Liver (tissue), 9 donors: ENCODE data around the gene SALL3. TPM values are rescaled to one million over a fixed set of nuclear protein-coding genes. Genes with fewer than 3 reads are reported as not detected.

Experiments used
- DNase-seq: peaks from one replicate; pipeline ENCODE4 v3.0.0-alpha.2; 2017; ENCODE audit warnings: low spot score
- H3K27ac ChIP-seq, 2 donors: one replicate each; pipeline ENCODE4 v1.7.0; 2013; ENCODE audit warnings: inconsistent platforms in 2 of 2, low read length in 2 of 2, control low read depth in 1 of 2, low read depth in 1 of 2, mild to moderate bottlenecking in 1 of 2
- H3K27me3 ChIP-seq, 4 donors: one replicate each; pipeline versions ENCODE4 v1.6.1 to v1.7.0; 2013; ENCODE audit warnings: low read length in 3 of 4, inconsistent platforms in 1 of 4, mild to moderate bottlenecking in 1 of 4, moderate library complexity in 1 of 4; ENCODE audit not compliant: control insufficient read depth in 4 of 4, insufficient read depth in 4 of 4
- H3K36me3 ChIP-seq, 4 donors: one replicate each; pipeline versions ENCODE4 v1.6.1 to v1.7.0; 2013; ENCODE audit warnings: low read length in 3 of 4, mild to moderate bottlenecking in 3 of 4, low read depth in 1 of 4, moderate library complexity in 1 of 4; ENCODE audit not compliant: control insufficient read depth in 4 of 4, insufficient read depth in 3 of 4
- H3K4me1 ChIP-seq, 4 donors: one replicate each; pipeline versions ENCODE4 v1.6.1 to v1.7.0; 2013; ENCODE audit warnings: low read length in 3 of 4, mild to moderate bottlenecking in 3 of 4, moderate library complexity in 1 of 4; ENCODE audit not compliant: control insufficient read depth in 4 of 4, insufficient read depth in 4 of 4
- H3K4me3 ChIP-seq, 3 donors: one replicate each; pipeline versions ENCODE4 v1.6.1 to v1.7.0; 2013; ENCODE audit warnings: low read length in 3 of 3, control low read depth in 1 of 3, low read depth in 1 of 3, mild to moderate bottlenecking in 1 of 3
- H3K9ac ChIP-seq, 2 donors: one replicate each; pipeline ENCODE4 v1.7.0; 2013; ENCODE audit warnings: low read length in 2 of 2, mild to moderate bottlenecking in 2 of 2, moderate library complexity in 2 of 2, control low read depth in 1 of 2, low read depth in 1 of 2
- H3K9me3 ChIP-seq, 4 donors: one replicate each; pipeline versions ENCODE4 v1.6.1 to v1.7.0; 2013; ENCODE audit warnings: low read length in 3 of 4; ENCODE audit not compliant: control insufficient read depth in 4 of 4
- EGR1 ChIP-seq, 2 donors: IDR thresholded peaks; 2 replicates each; pipeline ENCODE4 v1.6.1; 2016 to 2018; ENCODE audit warnings: antibody characterized with exemption in 2 of 2, low read depth in 2 of 2
- GABPA ChIP-seq, 2 donors: IDR thresholded peaks in 1 of 2; conservative IDR thresholded peaks in 1 of 2; 2 replicates each; pipeline ENCODE4 v1.6.1; 2016; ENCODE audit warnings: antibody characterized with exemption in 2 of 2, mild to moderate bottlenecking in 1 of 2, moderate library complexity in 1 of 2
- HNF4A ChIP-seq, 2 donors: conservative IDR thresholded peaks; 2 replicates each; pipeline ENCODE4 v1.6.1; 2016; ENCODE audit warnings: antibody characterized with exemption in 2 of 2, mild to moderate bottlenecking in 2 of 2
- HNF4G ChIP-seq: IDR thresholded peaks from 2 replicates; pipeline ENCODE4 v1.6.1; 2016; ENCODE audit warnings: antibody characterized with exemption
- JUND ChIP-seq, 2 donors: IDR thresholded peaks; 2 replicates each; pipeline ENCODE4 v1.6.1; 2016; ENCODE audit warnings: antibody characterized with exemption in 2 of 2
- NR2F2 ChIP-seq: IDR thresholded peaks from 2 replicates; pipeline ENCODE4 v1.6.1; 2016; ENCODE audit warnings: antibody characterized with exemption
- RAD21 ChIP-seq, 2 donors: IDR thresholded peaks; 2 replicates each; pipeline ENCODE4 v1.6.1; 2016; ENCODE audit warnings: antibody characterized with exemption in 2 of 2, mild to moderate bottlenecking in 2 of 2
- REST ChIP-seq: IDR thresholded peaks from 2 replicates; pipeline ENCODE4 v1.6.1; 2016; ENCODE audit warnings: antibody characterized with exemption, mild to moderate bottlenecking
- SP1 ChIP-seq: IDR thresholded peaks from 2 replicates; pipeline ENCODE4 v1.6.1; 2018; ENCODE audit warnings: antibody characterized with exemption, mild to moderate bottlenecking
- YY1 ChIP-seq: IDR thresholded peaks from 2 replicates; pipeline ENCODE4 v1.6.1; 2016; ENCODE audit warnings: antibody characterized with exemption, mild to moderate bottlenecking
- ZBTB33 ChIP-seq: IDR thresholded peaks from 2 replicates; pipeline ENCODE4 v1.6.1; 2016; ENCODE audit warnings: antibody characterized with exemption
- WGBS: extraction: QIAGEN DNeasy Blood & Tissue Kit; methylation state at CpG from one replicate; pipeline ENCODE4 v1.1.7; 2013; 5-methylcytosine and 5-hydroxymethylcytosine counted together
- polyA plus RNA-seq, 2 donors: library from polyadenylated mRNA; stranded (reverse) in 1 of 2; unstranded in 1 of 2; fragments of 200-250 nt in 1 of 2; fragments of >200 nt in 1 of 2; fragmentation: Nextera tagmentation in 1 of 2; extraction: Ambion mirVana in 1 of 2; gene quantifications; one replicate each; pipeline versions ENCODE4 v1.2.1 to v1.2.3, GENCODE V29; 2013 to 2015
- total RNA-seq, 2 donors: library from RNA; depleted of rRNA; stranded (reverse); fragments of >200 nt; gene quantifications; one replicate each; pipeline ENCODE4 v1.2.3, GENCODE V29; 2014
- TF ChIP-seq, protein P1 (sequence below): IDR thresholded peaks from 2 replicates; pipeline ENCODE4 v1.6.1; 2016; ENCODE audit warnings: antibody characterized with exemption
- TF ChIP-seq, protein P2 (sequence below): IDR thresholded peaks from 2 replicates; pipeline ENCODE4 v1.6.1; 2016; ENCODE audit warnings: antibody characterized with exemption
- donor health status: healthy.
- donor health status: healthy.
- donor health status: healthy.
- donor health status: healthy.
- donor health status: healthy.

Gene SALL3
- total and polyA plus RNA-seq, 4 donors: not detected

DNA sequence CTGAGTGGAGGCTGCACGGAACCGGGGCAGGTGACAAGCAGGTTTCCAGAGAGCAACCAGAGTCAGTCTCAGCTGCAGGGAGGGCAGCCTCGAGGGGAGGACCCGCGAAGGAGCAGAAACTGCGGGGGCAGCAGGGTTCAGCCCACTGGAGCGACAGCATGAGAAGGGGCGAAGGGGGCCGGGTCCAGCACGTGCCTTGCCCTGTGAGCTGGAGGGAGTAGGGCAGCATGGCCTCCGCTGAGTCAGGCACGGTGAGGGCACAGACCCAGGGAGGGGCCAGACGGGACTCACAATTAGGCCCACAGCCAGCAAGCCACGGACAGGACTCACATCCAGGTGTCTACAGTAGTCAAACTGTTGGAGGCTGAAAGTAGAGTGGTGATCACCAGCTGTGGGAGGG lies 66.9 kb downstream of the SALL3 start:
- Histone ChIP-seq H3K9ac (no peak overlapping the region), H3K9me3 (no peaks in the 10 kb centered on the region), H3K4me1 (peaks cover 0 to 3% (median 0%) of the 10 kb centered on the region in 4 donors), H3K4me3 (no peak overlapping the region), H3K36me3 (no peaks in the 10 kb centered on the region), H3K27ac (no peak overlapping the region), H3K27me3 (no peaks in the 10 kb centered on the region)
- no peak for TF ChIP-seq JUND (IDR thresholded peaks at IDR 0.05)
- no peak for TF ChIP-seq HNF4G
- no peak for TF ChIP-seq REST
- no peak for TF ChIP-seq YY1
- TF ChIP-seq RAD21 (IDR thresholded peaks at IDR 0.05): no peak
- TF ChIP-seq, protein P1, sequence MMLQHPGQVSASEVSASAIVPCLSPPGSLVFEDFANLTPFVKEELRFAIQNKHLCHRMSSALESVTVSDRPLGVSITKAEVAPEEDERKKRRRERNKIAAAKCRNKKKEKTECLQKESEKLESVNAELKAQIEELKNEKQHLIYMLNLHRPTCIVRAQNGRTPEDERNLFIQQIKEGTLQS: no peak
- no peak for TF ChIP-seq EGR1 (IDR thresholded peaks at IDR 0.05; ENCODE audit: low read depth in 2 of 2)
- TF ChIP-seq NR2F2: no peak
- TF ChIP-seq GABPA (IDR thresholded peaks at IDR 0.05 in 1 of 2, conservative IDR thresholded peaks at IDR 0.05 in 1 of 2): no peak
- no peak for TF ChIP-seq SP1
- TF ChIP-seq, protein P2, sequence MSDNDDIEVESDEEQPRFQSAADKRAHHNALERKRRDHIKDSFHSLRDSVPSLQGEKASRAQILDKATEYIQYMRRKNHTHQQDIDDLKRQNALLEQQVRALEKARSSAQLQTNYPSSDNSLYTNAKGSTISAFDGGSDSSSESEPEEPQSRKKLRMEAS: no peak
- no peak for TF ChIP-seq HNF4A (conservative IDR thresholded peaks at IDR 0.05)
- no peak for TF ChIP-seq ZBTB33
- DNase-seq: no peak
- WGBS: 74% methylated on average over 14 of the region's 14 CpGs

- peaks cover 0 to 2% (median 0%) of the 10 kb centered on the region in 4 donors for H3K27me3 ChIP-seq
- no peaks in the 10 kb centered on the region for H3K9me3 ChIP-seq
- DNase-seq: no peak
- no peak overlapping the region for H3K4me3 ChIP-seq
- peaks cover 0 to 3% (median 0%) of the 10 kb centered on the region in 4 donors for H3K4me1 ChIP-seq
- no peak overlapping the region for H3K9ac ChIP-seq
- WGBS: 92% methylated on average over 36 of the region's 36 CpGs
- no peak overlapping the region for H3K27ac ChIP-seq
- no peaks in the 10 kb centered on the region for H3K36me3 ChIP-seq
- TF ChIP-seq GABPA (IDR thresholded peaks at IDR 0.05 in 1 of 2, conservative IDR thresholded peaks at IDR 0.05 in 1 of 2) (no peak), SP1 (no peak), HNF4G (no peak), RAD21 (IDR thresholded peaks at IDR 0.05) (no peak), JUND (IDR thresholded peaks at IDR 0.05) (no peak), NR2F2 (no peak)
Measured at GRCh38 chr18:79047556-79048244, 68.1 kb downstream of the SALL3 start.
